GM19467 (cell line): ENCODE data around the gene PMF1.
"Not testable (repeated sequence)": the region's sequence is repeated elsewhere in the genome, so short reads cannot be mapped to it uniquely, and the experiment has no call there.

Experiments
- ATAC-seq: cut with Tn5 transposase; IDR thresholded peaks from one replicate; pipeline ENCODE4 v1.9.1; 2021; ENCODE audit warnings: mild to moderate bottlenecking, moderate library complexity; ENCODE audit not compliant: unreplicated experiment

The PMF1 gene

GRCh38 chr1:156212833-156213643 lies at the start of gene PMF1:
Gene PMF1 (plus strand): TSS chr1:156213007. CDS start chr1:156213016, 9 bp downstream.
- ATAC-seq: peak; percentile 87

- ATAC-seq: no peak
These were observed 49.1 kb upstream of the PMF1 start for GRCh38 chr1:156163712-156164111.

DNA sequence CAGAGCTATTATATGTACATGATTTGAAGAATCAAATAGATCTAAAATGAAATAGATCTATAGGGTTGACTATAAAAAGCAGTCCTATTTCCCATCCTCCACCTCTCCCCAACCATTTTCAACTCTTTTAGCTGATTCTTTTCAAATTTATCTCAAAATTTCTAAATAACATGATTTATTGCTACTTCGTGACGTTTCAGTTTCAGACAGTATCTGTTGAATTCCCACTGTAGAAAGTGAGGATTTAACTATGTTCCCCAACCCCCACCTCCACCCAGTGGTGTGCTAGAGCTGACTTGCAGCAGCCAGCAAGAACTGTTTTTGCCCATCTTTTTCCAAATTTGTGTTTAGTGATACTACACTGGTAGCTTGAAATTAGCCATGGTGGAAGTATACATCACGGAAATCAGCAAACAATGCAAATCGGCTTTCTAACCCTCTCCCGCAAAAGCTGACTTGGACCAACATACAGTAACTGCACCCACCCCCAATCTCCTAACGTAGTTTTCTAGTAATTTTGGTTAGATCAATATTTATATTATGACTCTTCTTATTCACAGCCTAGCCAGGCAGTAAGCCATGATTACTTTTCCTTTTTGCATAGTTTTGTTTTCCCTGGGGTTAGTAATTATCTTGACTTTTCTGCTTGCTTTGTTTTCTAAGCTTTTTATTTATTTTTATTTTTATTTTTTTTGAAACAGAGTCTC lies 48.5 kb upstream of the PMF1 start:
- no peak for ATAC-seq

- ATAC-seq: no peak
These were observed 47.7 kb upstream of the PMF1 start for GRCh38 chr1:156165083-156165482.

DNA sequence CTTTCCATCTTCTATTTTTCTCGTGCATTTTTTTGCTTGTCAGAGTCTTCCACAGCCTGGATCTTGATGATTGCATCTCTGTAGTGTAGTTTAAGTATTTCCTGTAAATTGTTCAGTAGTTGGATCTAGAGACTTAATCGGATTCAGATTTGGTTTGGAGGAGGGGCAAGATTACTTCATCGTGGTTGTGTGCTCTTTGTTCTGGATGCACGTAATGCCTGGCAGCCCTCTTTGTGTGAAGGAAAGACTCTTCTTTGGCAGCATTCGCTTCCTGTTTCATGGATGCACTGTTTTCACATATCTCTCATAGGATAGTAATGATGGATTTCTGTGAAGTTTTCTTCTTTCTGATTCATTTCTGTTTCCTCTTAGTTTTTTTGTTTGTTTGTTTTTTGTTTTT lies 45.3 kb upstream of the PMF1 start:
- no peak for ATAC-seq

GRCh38 chr1:156172696-156173470 lies 39.9 kb upstream of the PMF1 start:
- ATAC-seq: no peak

GRCh38 chr1:156176610-156177210 lies 36.1 kb upstream of the PMF1 start:
- no peak for ATAC-seq

DNA sequence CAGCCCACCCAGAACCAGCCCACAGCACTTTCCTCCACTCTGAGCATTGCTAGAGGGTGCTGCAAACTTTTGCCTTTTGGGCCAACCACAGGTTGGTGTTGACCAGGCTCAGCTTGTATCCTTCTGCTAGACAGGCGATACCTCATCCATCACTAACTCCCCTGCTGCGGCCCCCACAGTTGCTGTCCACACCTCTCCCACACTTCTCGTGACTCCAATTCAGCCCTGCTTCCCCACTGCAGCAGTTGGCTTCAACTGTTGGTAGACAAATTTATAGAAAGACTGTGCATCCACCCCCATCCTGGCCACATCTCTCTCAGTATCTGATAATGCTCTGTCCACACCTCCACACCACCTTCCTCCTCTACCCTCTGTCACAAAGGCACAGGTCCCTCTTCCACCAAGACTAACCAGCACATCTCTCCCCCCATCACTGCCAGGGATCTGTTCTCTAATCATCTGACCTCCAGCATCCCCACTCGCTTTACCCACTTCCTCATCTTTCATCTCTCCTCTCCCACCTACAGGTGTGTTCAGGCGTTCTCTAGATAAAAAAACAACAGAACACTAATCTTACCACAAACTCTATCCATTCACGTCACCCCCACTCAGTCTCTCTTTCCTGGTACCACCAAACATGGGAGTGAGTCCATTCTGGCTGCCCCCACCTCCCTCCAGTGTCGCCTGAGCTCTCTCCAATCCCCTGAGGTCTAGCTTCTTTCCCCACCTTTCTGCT lies 34.7 kb upstream of the PMF1 start:
- ATAC-seq: no peak

DNA sequence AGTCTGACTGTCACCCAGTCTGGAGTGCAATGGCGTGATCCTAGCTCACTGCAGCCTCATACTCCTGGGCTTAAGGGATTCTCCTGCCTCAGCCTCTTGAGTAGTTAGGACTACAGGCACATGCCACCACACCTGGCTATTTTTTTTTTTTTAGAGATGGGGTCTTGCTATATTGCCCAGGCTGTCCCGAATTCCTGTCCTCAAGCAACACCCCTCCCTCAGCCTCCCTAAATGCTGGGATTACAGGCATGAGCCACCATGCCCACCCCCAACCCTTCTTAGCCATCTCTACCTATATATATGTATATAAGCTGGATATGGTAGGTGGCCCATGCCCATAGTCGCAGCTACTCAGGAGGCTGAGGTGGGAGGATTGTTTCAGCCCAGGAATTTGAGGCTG lies 32.3 kb upstream of the PMF1 start:
- ATAC-seq: no peak

- ATAC-seq: not testable (repeated sequence)
These were observed 31.3 kb upstream of the PMF1 start for GRCh38 chr1:156181391-156181924.

DNA sequence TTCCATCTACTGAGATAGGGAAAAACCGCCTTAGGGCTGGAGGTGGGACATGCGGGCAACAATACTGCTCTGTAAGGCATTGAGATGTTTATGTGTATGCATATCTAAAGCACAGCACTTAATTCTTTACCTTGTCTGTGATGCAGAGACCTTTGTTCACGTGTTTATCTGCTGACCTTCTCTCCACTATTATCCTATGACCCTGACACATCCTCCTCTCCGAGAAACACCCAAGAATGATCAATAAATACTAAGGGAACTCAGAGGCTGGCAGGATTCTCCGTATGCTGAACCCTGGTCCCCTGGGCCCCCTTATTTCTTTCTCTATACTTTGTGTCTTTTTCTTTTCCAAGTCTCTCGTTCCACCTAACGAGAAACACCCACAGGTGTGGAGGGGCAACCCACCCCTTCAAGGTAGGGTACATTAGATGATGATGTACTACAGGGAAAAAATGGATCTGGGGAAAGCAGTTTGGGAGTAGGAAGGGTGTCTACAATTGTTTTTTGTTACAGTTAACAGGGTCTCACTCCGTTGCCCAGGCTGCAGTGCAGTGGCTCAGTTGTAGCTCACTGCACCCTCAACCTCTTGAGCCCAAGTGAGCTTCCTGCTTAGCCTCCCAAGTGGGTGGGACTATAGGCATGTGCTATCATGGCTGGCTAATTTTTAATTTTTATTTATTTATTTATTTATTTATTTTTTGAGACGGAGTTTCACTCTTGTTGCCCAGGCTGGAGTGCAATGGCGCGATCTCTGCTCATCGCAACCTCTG lies 30.6 kb upstream of the PMF1 start:
- not testable (repeated sequence) for ATAC-seq

DNA sequence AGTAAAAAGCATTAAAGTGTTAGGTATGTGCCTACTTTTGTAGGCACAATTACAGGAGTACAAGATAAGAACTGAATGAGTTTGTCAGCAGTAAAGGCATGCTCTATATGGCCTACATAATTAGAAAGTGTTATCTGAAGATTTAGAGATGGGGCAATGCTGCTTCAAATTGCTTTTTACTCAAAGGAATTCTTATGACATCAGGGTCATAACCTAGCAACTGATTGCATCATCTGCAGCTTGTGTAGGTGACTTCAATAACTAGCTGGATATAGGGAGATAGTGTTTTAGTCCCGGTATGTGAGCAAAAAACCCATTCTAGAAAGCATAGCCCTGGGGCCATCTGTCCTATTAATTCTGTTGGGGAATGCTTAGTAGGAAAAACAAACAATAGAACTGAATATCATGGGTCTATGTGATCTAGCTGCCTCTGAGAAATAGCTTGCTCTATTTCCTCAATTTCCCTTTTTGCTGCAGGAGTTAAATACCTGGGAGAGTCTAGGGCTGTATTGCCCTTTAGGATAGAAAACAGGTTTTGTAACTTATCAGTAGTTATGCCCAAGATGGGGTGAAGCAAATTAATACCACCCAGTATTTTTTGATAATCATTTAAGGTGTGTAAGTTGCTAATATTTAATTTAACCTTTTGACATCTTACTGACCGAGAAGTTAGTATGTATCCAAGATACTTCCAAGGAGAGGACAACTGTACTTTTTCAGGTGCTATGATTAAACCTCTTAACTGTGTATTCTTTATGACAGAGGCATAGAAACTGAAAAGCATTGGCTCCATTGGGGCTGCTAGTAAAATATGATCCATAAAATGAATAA lies 26.2 kb upstream of the PMF1 start:
- ATAC-seq: not testable (repeated sequence)

DNA sequence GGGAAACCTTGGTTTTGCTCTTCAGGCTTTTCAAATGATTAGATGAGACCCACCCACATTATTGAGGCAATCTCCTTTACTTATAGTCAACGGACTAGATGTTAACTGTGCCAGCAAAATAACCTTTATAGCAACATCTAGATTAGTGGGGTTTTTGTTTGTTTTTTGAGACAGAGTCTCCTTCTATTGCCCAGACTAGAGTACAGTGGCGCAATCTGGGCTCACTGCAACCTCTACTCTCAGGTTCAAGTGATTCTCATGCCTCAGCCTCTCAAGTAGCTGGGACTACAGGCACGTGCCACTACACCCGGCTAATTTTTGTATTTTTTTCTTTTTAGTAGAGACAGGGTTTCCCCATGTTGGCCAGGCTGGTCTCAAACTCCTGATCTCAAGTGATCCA lies 22.5 kb upstream of the PMF1 start:
- not testable (repeated sequence) for ATAC-seq

- no peak for ATAC-seq
These were observed 21.4 kb upstream of the PMF1 start for GRCh38 chr1:156191292-156191964.

GRCh38 chr1:156193208-156193487 lies 19.7 kb upstream of the PMF1 start:
- ATAC-seq: no peak

DNA sequence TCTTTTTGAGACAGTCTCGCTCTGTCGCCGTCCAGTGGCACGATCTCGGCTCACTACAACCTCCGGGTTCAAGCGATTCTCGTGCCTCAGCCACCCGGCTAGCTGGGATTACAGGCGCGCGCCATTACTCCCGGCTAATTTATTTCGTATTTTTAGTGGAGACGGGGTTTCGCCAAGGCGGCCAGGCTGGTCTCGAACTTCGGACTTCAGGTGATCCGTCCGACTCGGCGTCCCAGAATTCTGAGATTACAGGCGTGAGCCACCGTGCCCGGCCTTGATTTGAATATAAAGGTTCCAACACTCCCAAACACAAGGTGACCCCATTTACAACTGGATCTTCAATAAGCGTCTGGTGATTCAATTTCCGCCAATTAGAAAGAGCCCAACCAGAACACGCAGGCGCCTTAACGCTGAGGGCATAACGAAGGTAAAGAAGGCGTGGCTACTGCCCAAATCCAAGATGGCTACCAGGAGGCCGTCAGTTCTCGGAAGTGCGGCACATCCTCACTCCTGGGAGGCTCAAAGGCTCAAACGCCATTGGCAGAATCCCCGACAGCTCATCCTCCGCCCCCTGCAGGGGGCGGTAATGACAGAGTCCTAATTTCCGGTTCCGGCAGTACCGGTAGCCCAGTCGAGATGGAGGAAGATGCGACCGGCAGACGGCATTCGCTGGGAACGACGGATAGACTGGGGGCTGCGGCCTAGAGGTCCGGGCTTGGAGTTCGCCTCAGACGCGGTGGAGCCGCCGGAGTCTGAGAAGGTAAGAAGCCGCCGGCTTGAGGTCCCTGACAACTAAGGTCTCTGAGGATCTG lies 19.1 kb upstream of the PMF1 start, which contains the start of gene SLC25A44:
Gene SLC25A44, plus strand, starts transcription at position 617 of the 812 bp plus-strand sequence. CDS start 5,744 bp downstream, outside the sequence.
- peak; percentile 91 for ATAC-seq

DNA sequence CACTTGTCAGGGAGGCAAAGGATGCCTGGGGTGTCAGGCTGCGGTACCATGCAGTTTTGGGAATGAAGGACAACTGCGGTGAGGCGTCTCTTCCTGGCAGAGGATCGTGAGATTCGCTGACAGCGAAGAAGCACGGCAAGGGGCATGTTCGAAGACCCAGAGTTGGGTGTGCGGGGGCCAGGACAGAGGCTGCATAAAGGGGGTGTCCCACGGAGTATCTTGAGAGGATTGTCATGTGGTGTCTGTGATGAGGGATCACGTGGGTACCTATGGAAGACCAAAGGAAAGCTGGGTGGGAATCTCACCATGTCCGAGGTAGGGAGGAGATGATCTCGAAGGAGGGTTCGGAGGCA lies 18.5 kb upstream of the PMF1 start:
- no peak for ATAC-seq
